Measurements from ENCODE around the gene PPIL1.

PPIL1 gene

GRCh38 chr6:36888654-36889481 lies 14.3 kb upstream of the PPIL1 start:
- no peaks in the 10 kb centered on the region; the same call in 1 of the 2 replicates for H3K27me3 ChIP-seq (ENCODE audit: insufficient read depth, low read depth)
- 0 out of 2 replicates have a peak, but pooled peaks cover 8% of the 10 kb centered on the region for H3K79me2 ChIP-seq (ENCODE audit: insufficient read depth, low read depth)
- H3K4me2 ChIP-seq = no peak overlapping the region
- H3K4me3 ChIP-seq (IDR thresholded peaks at IDR 0.05; ENCODE audit: insufficient read depth, low read depth, low read length) = no peak overlapping the region
- H3K9ac ChIP-seq = no peak overlapping the region
- H4K20me1 ChIP-seq (ENCODE audit: insufficient read depth) = no peaks in the 10 kb centered on the region
- H3K27ac ChIP-seq = no peak overlapping the region
- peaks cover 27% of the 10 kb centered on the region for H3K4me1 ChIP-seq (ENCODE audit: low read depth, poor library complexity, severe bottlenecking)
- H2AFZ ChIP-seq (ENCODE audit: low read depth) = no peak overlapping the region
- TF ChIP-seq, protein P1, sequence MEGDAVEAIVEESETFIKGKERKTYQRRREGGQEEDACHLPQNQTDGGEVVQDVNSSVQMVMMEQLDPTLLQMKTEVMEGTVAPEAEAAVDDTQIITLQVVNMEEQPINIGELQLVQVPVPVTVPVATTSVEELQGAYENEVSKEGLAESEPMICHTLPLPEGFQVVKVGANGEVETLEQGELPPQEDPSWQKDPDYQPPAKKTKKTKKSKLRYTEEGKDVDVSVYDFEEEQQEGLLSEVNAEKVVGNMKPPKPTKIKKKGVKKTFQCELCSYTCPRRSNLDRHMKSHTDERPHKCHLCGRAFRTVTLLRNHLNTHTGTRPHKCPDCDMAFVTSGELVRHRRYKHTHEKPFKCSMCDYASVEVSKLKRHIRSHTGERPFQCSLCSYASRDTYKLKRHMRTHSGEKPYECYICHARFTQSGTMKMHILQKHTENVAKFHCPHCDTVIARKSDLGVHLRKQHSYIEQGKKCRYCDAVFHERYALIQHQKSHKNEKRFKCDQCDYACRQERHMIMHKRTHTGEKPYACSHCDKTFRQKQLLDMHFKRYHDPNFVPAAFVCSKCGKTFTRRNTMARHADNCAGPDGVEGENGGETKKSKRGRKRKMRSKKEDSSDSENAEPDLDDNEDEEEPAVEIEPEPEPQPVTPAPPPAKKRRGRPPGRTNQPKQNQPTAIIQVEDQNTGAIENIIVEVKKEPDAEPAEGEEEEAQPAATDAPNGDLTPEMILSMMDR (conservative IDR thresholded peaks at IDR 0.05; ENCODE audit: low read depth, low read length) = no peak
- H3K36me3 ChIP-seq (ENCODE audit: insufficient read depth) = no peaks in the 10 kb centered on the region

GRCh38 chr6:36888115-36888643 lies 13.6 kb upstream of the PPIL1 start:
- 0 out of 2 replicates have a peak, but pooled peaks cover 8% of the 10 kb centered on the region for H3K79me2 ChIP-seq (ENCODE audit: insufficient read depth, low read depth)
- no peak overlapping the region for H2AFZ ChIP-seq (ENCODE audit: low read depth)
- no peaks in the 10 kb centered on the region; the same call in 1 of the 2 replicates for H3K27me3 ChIP-seq (ENCODE audit: insufficient read depth, low read depth)
- H3K4me2 ChIP-seq = no peak overlapping the region
- no peak overlapping the region for H3K9ac ChIP-seq
- no peaks in the 10 kb centered on the region for H4K20me1 ChIP-seq (ENCODE audit: insufficient read depth)
- H3K4me3 ChIP-seq (IDR thresholded peaks at IDR 0.05; ENCODE audit: insufficient read depth, low read depth, low read length) = no peak overlapping the region
- no peaks in the 10 kb centered on the region for H3K36me3 ChIP-seq (ENCODE audit: insufficient read depth)
- TF ChIP-seq, protein P1 (conservative IDR thresholded peaks at IDR 0.05; ENCODE audit: low read depth, low read length) = no peak
- H3K27ac ChIP-seq = no peak overlapping the region
- H3K4me1 ChIP-seq (ENCODE audit: low read depth, poor library complexity, severe bottlenecking) = peaks cover 27% of the 10 kb centered on the region

GRCh38 chr6:36886950-36887618 lies 12.5 kb upstream of the PPIL1 start:
- Histone ChIP-seq H4K20me1 (ENCODE audit: insufficient read depth) (no peaks in the 10 kb centered on the region), H3K4me2 (peak overlapping the region; percentile 63; the same call in 1 of the 2 replicates), H2AFZ (ENCODE audit: low read depth) (no peak overlapping the region), H3K4me3 (IDR thresholded peaks at IDR 0.05; ENCODE audit: insufficient read depth, low read depth, low read length) (no peak overlapping the region), H3K9ac (no peak overlapping the region), H3K36me3 (ENCODE audit: insufficient read depth) (no peaks in the 10 kb centered on the region), H3K79me2 (ENCODE audit: insufficient read depth, low read depth) (0 out of 2 replicates have a peak, but pooled peaks cover 8% of the 10 kb centered on the region), H3K27me3 (ENCODE audit: insufficient read depth, low read depth) (no peaks in the 10 kb centered on the region; the same call in 1 of the 2 replicates), H3K27ac (no peak overlapping the region), H3K4me1 (ENCODE audit: low read depth, poor library complexity, severe bottlenecking) (peaks cover 27% of the 10 kb centered on the region)
- TF ChIP-seq, protein P1 (conservative IDR thresholded peaks at IDR 0.05; ENCODE audit: low read depth, low read length) = no peak

- H3K9ac ChIP-seq = peak within 1 kb of the TSS; percentile 33; the same call in 1 of the 2 replicates
- H3K4me3 ChIP-seq (IDR thresholded peaks at IDR 0.05; ENCODE audit: insufficient read depth, low read depth, low read length) = no peak within 1 kb of the TSS
- peak within 1 kb of the TSS; percentile 63 for H3K4me2 ChIP-seq
- H3K27ac ChIP-seq = 0 out of 2 replicates have a peak within 1 kb of the TSS, but pooled peaks have one; percentile 3
- H3K36me3 ChIP-seq (ENCODE audit: insufficient read depth) = no peaks in the 10 kb centered on the region
- peaks cover 27% of the 10 kb centered on the region for H3K4me1 ChIP-seq (ENCODE audit: low read depth, poor library complexity, severe bottlenecking)
- H4K20me1 ChIP-seq (ENCODE audit: insufficient read depth) = no peaks in the 10 kb centered on the region
- peak within 1 kb of the TSS; percentile 85 for H2AFZ ChIP-seq (ENCODE audit: low read depth)
- TF ChIP-seq, protein P1 (conservative IDR thresholded peaks at IDR 0.05; ENCODE audit: low read depth, low read length) = peak; percentile 81
- H3K79me2 ChIP-seq (ENCODE audit: insufficient read depth, low read depth) = 0 out of 2 replicates have a peak, but pooled peaks cover 8% of the 10 kb centered on the region
- no peaks in the 10 kb centered on the region; the same call in 1 of the 2 replicates for H3K27me3 ChIP-seq (ENCODE audit: insufficient read depth, low read depth)
These were observed 11.1 kb upstream of the PPIL1 start, which contains the start of gene C6orf89 for GRCh38 chr6:36885461-36886401. Gene C6orf89, plus strand, starts transcription at chr6:36885952. Its CDS starts 13,493 bp downstream, at chr6:36899445.
